NCI-H2227 (cell line): ENCODE measurements around the gene HHIPL1.

ENCODE experiments used
- DNase-seq: peaks from one replicate; lab custom pipeline; 2025; ENCODE audit not compliant: unreplicated experiment; lab: John Stamatoyannopoulos, UW

Gene HHIPL1

DNA sequence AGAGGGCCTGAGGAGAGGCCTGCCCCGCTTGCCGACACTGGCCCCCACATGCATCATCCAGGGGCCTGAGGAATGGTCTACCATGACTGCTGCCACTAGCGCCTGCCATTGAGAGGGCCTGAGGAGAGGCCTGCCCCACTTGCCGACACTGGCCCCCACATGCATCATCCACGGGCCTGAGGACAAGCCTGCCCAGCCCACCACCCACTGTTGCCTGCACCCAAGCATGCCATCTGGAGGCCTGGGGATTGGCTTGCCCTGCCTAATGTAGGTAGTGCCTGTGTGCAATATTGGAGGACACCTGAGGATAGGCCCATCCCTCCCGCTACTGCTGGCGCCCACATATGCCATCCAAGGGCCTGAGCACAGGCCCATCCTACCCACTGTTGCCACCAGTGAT is 63.5 kb downstream of the HHIPL1 start:
- DNase-seq: no peak

- no peak for DNase-seq
Observed at GRCh38 chr14:99713972-99714371, 69.0 kb downstream of the HHIPL1 start.

DNA sequence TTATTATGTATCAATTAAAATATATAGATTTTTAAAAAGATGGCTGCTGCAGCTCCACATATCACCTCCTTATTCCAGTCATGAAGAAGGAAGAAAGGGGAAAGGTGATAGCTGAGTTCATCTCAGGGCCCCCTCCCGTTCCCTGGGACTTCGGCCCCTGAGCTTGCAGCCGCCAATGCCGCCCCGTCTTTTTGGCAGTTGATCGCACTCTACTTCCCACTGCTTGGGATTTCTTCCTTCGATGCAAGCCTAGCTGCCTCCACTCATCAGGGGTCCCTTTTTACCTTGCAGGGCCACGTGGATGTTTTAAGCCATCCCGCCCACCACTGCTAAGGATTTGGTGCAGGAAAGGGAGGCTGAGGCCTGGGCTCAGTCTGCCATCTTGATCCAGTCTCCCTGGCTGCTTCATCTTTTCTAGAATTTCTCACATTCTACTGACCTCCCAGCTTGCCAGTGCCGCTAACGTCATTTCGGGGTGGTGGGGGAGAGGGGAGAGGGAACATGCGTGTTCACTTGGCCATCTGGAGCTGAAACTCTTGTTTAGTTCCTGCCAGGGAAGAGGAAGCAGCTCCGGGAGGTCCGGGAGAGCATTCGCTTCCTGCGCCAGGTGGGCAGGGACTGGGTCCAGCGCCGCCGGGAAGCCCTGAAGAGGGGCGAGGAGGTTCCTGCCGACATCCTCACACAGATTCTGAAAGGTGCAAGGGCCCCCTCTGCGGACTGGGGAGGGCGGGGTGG is 70.5 kb downstream of the HHIPL1 start:
- no peak for DNase-seq

DNA sequence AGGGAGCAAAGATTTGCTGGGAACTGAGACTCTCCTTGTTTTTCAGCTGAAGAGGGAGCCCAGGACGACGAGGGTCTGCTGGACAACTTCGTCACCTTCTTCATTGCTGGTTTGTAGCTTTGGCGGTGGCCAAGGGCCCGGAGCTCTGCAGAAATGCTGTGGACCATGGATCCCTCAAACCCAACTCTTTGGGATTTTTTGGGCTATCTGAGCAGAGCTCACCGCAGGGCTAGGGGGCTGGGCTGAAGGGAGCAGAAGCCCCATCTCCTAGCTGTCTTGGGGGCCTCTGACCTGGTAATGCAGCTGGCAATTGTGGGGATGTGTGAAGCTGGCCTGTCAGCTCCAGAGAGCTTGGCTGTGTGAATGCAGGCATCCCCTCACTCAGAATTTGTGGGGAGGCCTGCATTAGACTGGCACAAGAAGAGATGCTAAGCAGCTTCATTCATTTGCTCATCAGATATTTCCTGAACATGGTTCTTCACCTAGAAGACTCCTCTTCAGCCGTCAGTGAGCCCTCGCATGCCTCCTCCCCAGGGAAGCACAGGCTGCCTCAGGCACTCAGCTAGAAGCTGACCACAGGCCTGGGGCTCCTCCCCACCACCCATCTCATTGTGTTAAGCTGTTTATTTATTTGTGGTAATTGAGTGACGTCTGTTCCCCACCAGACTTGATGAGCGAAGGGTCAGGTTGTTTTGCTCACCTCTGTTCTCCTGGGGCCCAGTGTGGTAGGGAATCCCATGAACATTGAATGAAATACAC is 71.3 kb downstream of the HHIPL1 start:
- DNase-seq: no peak

DNA sequence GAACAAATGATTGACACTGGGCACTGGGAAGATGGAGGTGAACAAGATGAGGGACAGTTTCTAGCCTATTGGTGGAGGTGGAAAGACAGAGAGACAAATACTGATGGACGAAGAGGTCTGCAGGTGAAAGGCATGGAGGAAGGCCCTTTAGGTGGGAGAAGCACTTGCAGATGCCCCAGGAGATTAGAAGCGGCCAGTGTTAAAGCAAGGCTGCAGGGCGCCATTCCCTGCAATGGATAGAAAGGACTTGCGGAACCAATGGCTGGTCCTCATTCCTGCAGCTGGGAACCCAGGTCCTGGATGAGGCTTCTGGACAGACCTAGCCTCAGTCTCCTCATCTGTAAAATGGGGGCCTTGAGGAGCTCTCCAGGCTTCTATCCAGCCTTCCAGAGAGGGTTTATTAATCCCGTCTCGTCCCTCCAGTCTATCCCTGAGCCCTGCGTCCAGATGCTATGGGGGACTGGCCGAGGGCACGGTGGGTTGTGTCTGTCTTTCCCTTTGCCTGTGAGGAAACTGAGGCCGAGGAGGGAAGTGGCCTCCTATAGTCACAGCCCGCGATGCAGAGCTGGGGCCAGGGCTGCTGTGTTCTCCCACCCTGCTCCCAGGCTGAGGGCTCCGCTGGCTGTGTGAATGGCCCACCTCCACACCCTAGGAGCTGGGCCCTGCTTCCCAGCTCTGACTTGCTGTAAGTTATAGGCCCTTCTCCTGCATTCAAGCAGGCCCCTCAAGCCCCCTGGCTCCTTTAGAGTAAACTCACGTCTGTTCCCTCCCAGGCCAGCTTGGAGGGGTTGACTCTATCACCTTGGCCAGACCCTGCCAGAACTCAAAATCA is 72.1 kb downstream of the HHIPL1 start:
- DNase-seq: no peak

GRCh38 chr14:99717682-99718013 is 72.7 kb downstream of the HHIPL1 start:
- no peak for DNase-seq

GRCh38 chr14:99718031-99718810 is 73.3 kb downstream of the HHIPL1 start:
- no peak for DNase-seq

GRCh38 chr14:99718811-99719192 is 73.9 kb downstream of the HHIPL1 start:
- no peak for DNase-seq

GRCh38 chr14:99720941-99721791 is 76.2 kb downstream of the HHIPL1 start:
- no peak for DNase-seq

GRCh38 chr14:99721792-99722516 is 77.0 kb downstream of the HHIPL1 start:
- DNase-seq: no peak

GRCh38 chr14:99722741-99723140 is 77.8 kb downstream of the HHIPL1 start:
- DNase-seq: no peak

DNA sequence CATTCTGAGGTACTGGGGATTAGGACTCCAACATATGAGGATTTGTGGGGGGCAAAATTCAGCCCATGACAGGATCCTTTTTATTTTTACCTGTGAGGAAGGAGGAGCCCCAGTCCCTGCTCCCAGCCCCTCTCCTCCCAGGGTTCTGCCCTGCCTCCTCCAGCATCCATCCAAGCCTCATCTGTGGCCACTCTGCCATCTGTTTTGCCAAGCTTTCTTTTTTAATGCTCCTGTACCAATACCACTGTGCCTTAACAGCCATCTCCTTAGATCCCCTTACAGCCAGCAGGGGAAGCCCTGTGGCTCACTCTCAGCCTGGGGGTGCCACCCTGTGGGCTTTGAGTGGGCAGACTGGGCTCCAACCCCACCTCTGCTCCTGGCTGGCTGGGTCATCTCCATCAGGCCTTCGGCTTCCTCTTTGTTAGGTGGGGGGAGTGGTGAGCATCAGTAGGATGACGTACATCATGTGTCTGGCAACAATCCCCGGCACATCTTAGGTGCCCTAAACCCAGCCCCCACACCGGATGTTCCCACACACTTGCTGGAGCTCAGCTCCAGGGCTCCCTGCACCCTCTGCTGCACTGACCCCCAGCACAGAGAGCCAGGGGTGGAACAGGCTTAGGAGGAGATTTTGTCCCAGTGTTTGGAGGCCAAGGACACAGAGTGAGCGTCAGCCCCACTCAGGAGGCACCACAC is 79.4 kb downstream of the HHIPL1 start:
- no peak for DNase-seq

GRCh38 chr14:99724939-99725773 is 80.2 kb downstream of the HHIPL1 start:
- DNase-seq: no peak

DNA sequence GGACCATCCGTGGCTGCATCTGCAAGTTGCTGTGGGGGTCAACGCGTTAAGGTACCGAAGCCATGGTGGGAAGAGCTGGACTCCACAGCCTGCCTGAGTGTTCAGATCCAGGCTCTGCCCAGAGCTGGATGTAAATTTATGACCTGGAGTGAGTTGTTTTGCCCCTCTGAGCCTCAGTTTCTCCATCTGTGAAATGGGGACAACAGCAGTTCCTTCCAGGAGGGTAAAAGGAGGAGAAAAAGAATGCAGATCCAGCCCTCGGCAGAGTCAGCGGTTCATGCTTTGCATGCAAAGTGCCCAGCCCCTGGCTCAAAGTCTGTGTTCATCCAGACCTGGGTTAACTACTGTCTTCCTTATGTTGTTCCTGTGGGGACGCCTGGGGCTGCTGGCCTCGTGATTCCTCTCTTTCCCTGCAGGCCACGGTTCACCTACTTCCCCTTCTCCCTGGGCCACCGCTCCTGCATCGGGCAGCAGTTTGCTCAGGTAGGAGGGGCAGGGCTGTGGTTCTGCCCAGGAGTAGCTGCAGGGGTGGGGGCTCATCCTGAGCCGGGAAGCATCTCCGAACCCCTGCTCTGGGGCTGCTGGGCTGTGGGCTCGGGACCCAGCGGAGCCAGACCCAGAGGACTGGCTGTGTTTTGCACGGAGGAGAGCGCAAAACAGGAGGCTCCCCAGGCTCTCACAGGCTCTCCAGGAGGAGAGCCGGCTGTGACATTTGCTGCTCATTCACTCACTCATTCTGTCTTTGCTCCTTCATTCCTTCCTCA is 81.0 kb downstream of the HHIPL1 start:
- no peak for DNase-seq

GRCh38 chr14:99726538-99727095 is 81.7 kb downstream of the HHIPL1 start:
- DNase-seq: no peak

DNA sequence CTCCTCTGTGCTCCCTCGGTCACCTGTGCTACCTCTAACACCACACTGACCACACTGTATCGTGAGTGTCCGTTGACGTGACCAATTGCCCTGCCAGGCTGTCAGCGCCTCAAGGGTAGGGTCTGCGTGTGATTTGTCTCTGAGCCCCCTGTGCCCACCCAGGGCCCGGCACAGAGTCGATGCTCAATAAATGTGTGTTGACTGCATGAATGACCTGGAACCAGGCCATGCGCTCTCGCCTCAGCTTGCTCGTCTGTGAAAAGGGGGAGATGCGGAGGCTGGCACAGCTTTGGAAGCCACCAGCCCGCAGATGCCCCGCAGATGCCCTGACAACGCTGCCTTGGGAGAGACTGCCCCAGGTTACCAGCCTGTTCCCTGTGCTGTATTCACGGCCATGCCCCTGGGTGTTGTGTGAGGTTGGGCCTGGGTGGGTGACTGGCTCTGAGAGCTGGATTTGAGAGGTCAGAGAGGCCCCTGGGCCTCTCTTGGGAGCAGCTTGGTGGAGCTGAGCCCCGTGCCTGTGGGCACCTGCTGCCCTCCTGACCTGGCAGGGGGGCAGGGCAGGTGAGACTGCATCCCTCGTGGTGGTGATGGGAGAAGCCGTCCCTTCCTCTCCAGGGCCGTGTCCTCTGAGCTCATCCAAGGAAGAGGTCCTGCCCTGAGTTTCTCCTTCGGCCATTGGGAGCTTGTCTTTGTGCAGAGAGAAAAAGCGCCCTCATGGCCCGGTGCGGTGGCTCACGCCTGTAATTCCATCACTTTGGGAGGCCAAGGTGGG is 82.4 kb downstream of the HHIPL1 start:
- no peak for DNase-seq
